Measurements from ENCODE around the gene LRP1B.

- TF ChIP-seq ZFP30 (CRISPR knock-in tag; IDR thresholded peaks at IDR 0.05) (no peak), RARB (CRISPR knock-in tag; IDR thresholded peaks at IDR 0.05) (no peak), PATZ1 (CRISPR knock-in tag; IDR thresholded peaks at IDR 0.05; ENCODE audit: borderline replicate concordance) (no peak)
Observed at GRCh38 chr2:140351692-140352091, 1779.1 kb downstream of the LRP1B start.

Measured in SK-N-SH treated with all-trans-retinoic acid at 6 μM for 48 hours (cell line).